Panc1 (cell line): Measurements from ENCODE around the gene LDB2. TPM values are rescaled to one million over a fixed set of nuclear protein-coding genes. Genes with fewer than 3 reads are reported as not detected.

ENCODE experiments used
- ATAC-seq: fragments of 200-7000 bp; cut with Tn5 transposase; 2 replicates; pipeline ENCODE4 v1.9.1; 2020; ENCODE audit warnings: mild to moderate bottlenecking, moderate library complexity
- BruUV-seq: library from RNA; stranded (reverse); fragments of 400-500 nt; replicated peaks from 2 replicates; lab custom pipeline; 2021; lab: Mats Ljungman, UMichigan
- CTCF ChIA-PET: fragments of 300-600 bp; sonication (Branson Sonifier 250); formaldehyde crosslinking; loops from one replicate; lab custom pipeline; 2022; ENCODE audit warnings: antibody characterized with exemption; lab: Charles Lee
- POLR2A ChIA-PET: fragments of 300-600 bp; sonication (Branson Sonifier 250); formaldehyde crosslinking; loops from one replicate; lab custom pipeline; 2022; ENCODE audit warnings: antibody characterized with exemption; lab: Charles Lee
- DNase-seq: peaks from one replicate; pipeline ENCODE4 v3.0.0-alpha.2; 2010; ENCODE audit warnings: low read depth, low spot score
- H3K27ac ChIP-seq: 2 replicates; pipeline ENCODE4 v1.5.1; 2011; ENCODE audit warnings: mild to moderate bottlenecking, low read length, inconsistent platforms
- H3K27me3 ChIP-seq: fragments of 200-500 bp; sonication (Bioruptor generic); 2 replicates; pipeline ENCODE4 v1.6.0; 2014; ENCODE audit warnings: low read length, inconsistent platforms; ENCODE audit not compliant: control insufficient read depth, insufficient read depth
- H3K36me3 ChIP-seq: fragments of 200-500 bp; sonication (Bioruptor generic); 2 replicates; pipeline ENCODE4 v1.5.1; 2014; ENCODE audit warnings: inconsistent platforms, mild to moderate bottlenecking, low read length, moderate library complexity; ENCODE audit not compliant: control insufficient read depth, insufficient read depth
- H3K4me1 ChIP-seq: 2 replicates; pipeline ENCODE4 v1.5.1; 2011; ENCODE audit warnings: inconsistent platforms, mild to moderate bottlenecking, low read length, moderate library complexity; ENCODE audit not compliant: control insufficient read depth, insufficient read depth
- H3K4me3 ChIP-seq, 2 experiments: 2 replicates each; pipeline ENCODE4 v1.5.1; 2011 to 2012; ENCODE audit warnings: low read depth in 2 of 2, low read length in 2 of 2, mild to moderate bottlenecking in 2 of 2, inconsistent platforms in 1 of 2, moderate library complexity in 1 of 2
- H3K9me3 ChIP-seq: fragments of 200-500 bp; sonication (Bioruptor generic); 2 replicates; pipeline ENCODE4 v1.5.1; 2014; ENCODE audit warnings: low read depth, mild to moderate bottlenecking, inconsistent platforms, low read length, moderate library complexity; ENCODE audit not compliant: control insufficient read depth, insufficient read depth
- CTCF ChIP-seq: fragments of 450-650 bp; IDR thresholded peaks from 2 replicates; pipeline ENCODE4 v1.5.1; 2017; ENCODE audit warnings: mild to moderate bottlenecking
- POLR2AphosphoS5 ChIP-seq: IDR thresholded peaks from 2 replicates; pipeline ENCODE4 v1.6.1; 2012; ENCODE audit warnings: mild to moderate bottlenecking, low read depth, low read length, moderate library complexity
- REST ChIP-seq, 2 experiments: IDR thresholded peaks; 2 replicates each; pipeline ENCODE4 v1.6.1; 2011 to 2012; ENCODE audit warnings: low read depth in 2 of 2, control low read depth in 1 of 2, low read length in 1 of 2, mild to moderate bottlenecking in 1 of 2, moderate library complexity in 1 of 2; ENCODE audit not compliant: insufficient read depth in 1 of 2
- SIN3A ChIP-seq: IDR thresholded peaks from 2 replicates; pipeline ENCODE4 v1.6.1; 2012; ENCODE audit warnings: low read depth, mild to moderate bottlenecking, low read length, moderate library complexity, borderline replicate concordance; ENCODE audit not compliant: insufficient read depth
- TCF7L2 ChIP-seq: IDR thresholded peaks from 2 replicates; pipeline ENCODE4 v1.6.1; 2011; ENCODE audit warnings: mild to moderate bottlenecking, low read depth, low read length, inconsistent platforms
- in situ Hi-C: cut with HindIII; loops from 2 replicates; pipeline ENCODE4 v1.10.0; 2016; ENCODE audit warnings: low sequenced_read_pairs, low pct_unique_long_range_greater_than_20kb
- intact Hi-C: fragments of 100-400 bp; cut with micrococcal nuclease; formaldehyde crosslinking; loops from one replicate; pipeline ENCODE4 v1.10.0; 2022; ENCODE audit not compliant: unreplicated experiment
- total RNA-seq: library from RNA; stranded (reverse); gene quantifications from one replicate; pipeline ENCODE4 v1.2.1, GENCODE V29; 2021; ENCODE audit not compliant: unreplicated experiment

LDB2 gene
- total RNA-seq, 1 experiment from 2014 or later, result not detected

- DNase-seq (no peak), ATAC-seq (no peak)
- in situ Hi-C loops (no loop called here), intact Hi-C loops (no loop called here)
- Histone ChIP-seq H3K27ac (no peak overlapping the region), H3K4me3 (no peak overlapping the region), H3K9me3 (no peaks in the 10 kb centered on the region), H3K36me3 (no peaks in the 10 kb centered on the region), H3K4me1 (no peaks in the 10 kb centered on the region), H3K27me3 (no peaks in the 10 kb centered on the region)
- BruUV-seq, result no TSS peak
- TF ChIP-seq POLR2AphosphoS5, result no peak
- no peak for TF ChIP-seq SIN3A
- TF ChIP-seq CTCF, result no peak
- no peak for TF ChIP-seq TCF7L2
- no peak for TF ChIP-seq REST (IDR thresholded peaks at IDR 0.05; ENCODE audit: insufficient read depth in 1 of 2, low read depth in 2 of 2, low read length in 1 of 2)
- ChIA-PET POLR2A (no interaction called here), CTCF (interaction anchor here (0.6 kb wide), 1 partner anchor 180 kb away, joined by 7 read pairs; no protein-coding TSS in a partner anchor)
These were observed 226.0 kb downstream of the LDB2 start for GRCh38 chr4:16672421-16672820.

GRCh38 chr4:16671741-16672140 lies 226.7 kb downstream of the LDB2 start:
- POLR2A ChIA-PET, result no interaction called here
- intact Hi-C loops, result no loop called here
- CTCF ChIA-PET, result no interaction called here
- Histone ChIP-seq H3K4me1 (no peaks in the 10 kb centered on the region), H3K4me3 (no peak overlapping the region), H3K27ac (no peak overlapping the region), H3K36me3 (no peaks in the 10 kb centered on the region), H3K27me3 (no peaks in the 10 kb centered on the region), H3K9me3 (no peaks in the 10 kb centered on the region)
- BruUV-seq, result no TSS peak
- TF ChIP-seq TCF7L2, result no peak
- no peak for TF ChIP-seq REST (IDR thresholded peaks at IDR 0.05; ENCODE audit: insufficient read depth in 1 of 2, low read depth in 2 of 2, low read length in 1 of 2)
- TF ChIP-seq CTCF, result no peak
- no peak for TF ChIP-seq POLR2AphosphoS5
- TF ChIP-seq SIN3A, result no peak
- DNase-seq (no peak), ATAC-seq (no peak)
- in situ Hi-C loops, result no loop called here
